HG03039 (cell line): ENCODE measurements around the gene CCDC28B.
"Not testable (repeated sequence)": the region's sequence is repeated elsewhere in the genome, so short reads cannot be mapped to it uniquely, and the experiment has no call there.

Experiments used
- ATAC-seq: cut with Tn5 transposase; IDR thresholded peaks from one replicate; pipeline ENCODE4 v1.9.1; 2021; ENCODE audit warnings: mild to moderate bottlenecking, moderate library complexity; ENCODE audit not compliant: unreplicated experiment

The CCDC28B gene

GRCh38 chr1:32200226-32201010, at the start of gene CCDC28B:
Gene CCDC28B, plus strand, starts transcription at chr1:32200595. Its CDS starts 1,341 bp downstream, at chr1:32201936.
- ATAC-seq, result no peak

GRCh38 chr1:32150847-32151246, 49.5 kb upstream of the CCDC28B start:
- ATAC-seq, result no peak

GRCh38 chr1:32151319-32151787, 49.0 kb upstream of the CCDC28B start:
- no peak for ATAC-seq

GRCh38 chr1:32159189-32159588, 41.2 kb upstream of the CCDC28B start:
- ATAC-seq, result no peak

- ATAC-seq, result no peak
Observed at GRCh38 chr1:32163405-32163804, 37.0 kb upstream of the CCDC28B start.

GRCh38 chr1:32165633-32166032, 34.8 kb upstream of the CCDC28B start:
- not testable (repeated sequence) for ATAC-seq

GRCh38 chr1:32170991-32171390, 29.4 kb upstream of the CCDC28B start:
- no peak for ATAC-seq

GRCh38 chr1:32172621-32173245, 27.7 kb upstream of the CCDC28B start:
- ATAC-seq, result no peak

GRCh38 chr1:32178380-32179192, 21.8 kb upstream of the CCDC28B start:
- ATAC-seq, result no peak

GRCh38 chr1:32179193-32179442, 21.3 kb upstream of the CCDC28B start:
- ATAC-seq, result no peak

- ATAC-seq, result peak; percentile 75
Observed at GRCh38 chr1:32179443-32180185, 20.8 kb upstream of the CCDC28B start, which contains the start of gene TXLNA. Gene TXLNA, plus strand, starts transcription at chr1:32179675. Its CDS starts 671 bp downstream, at chr1:32180346.

GRCh38 chr1:32180186-32181060, 20.0 kb upstream of the CCDC28B start:
- ATAC-seq, result no peak

- no peak for ATAC-seq
Observed at GRCh38 chr1:32181065-32181464, 19.3 kb upstream of the CCDC28B start.

GRCh38 chr1:32181563-32181962, 18.8 kb upstream of the CCDC28B start:
- ATAC-seq, result no peak

GRCh38 chr1:32182060-32182459, 18.3 kb upstream of the CCDC28B start:
- ATAC-seq, result no peak

- no peak for ATAC-seq
Observed at GRCh38 chr1:32184650-32185049, 15.7 kb upstream of the CCDC28B start.

GRCh38 chr1:32186077-32186476, 14.3 kb upstream of the CCDC28B start:
- ATAC-seq, result no peak

- ATAC-seq, result no peak
Observed at GRCh38 chr1:32186491-32186890, 13.9 kb upstream of the CCDC28B start.

GRCh38 chr1:32187850-32188249, 12.5 kb upstream of the CCDC28B start:
- ATAC-seq, result no peak
